GM12865 (cell line): ENCODE measurements around the gene CHCHD6.
A peak's percentile ranks its signal among the peaks of the same experiment; 100 is the strongest.

Experiments used
- DNase-seq: peaks from one replicate; pipeline ENCODE4 v3.0.0; 2010; ENCODE audit warnings: low read depth
- H3K4me3 ChIP-seq: 2 replicates; pipeline ENCODE4 v1.5.1; 2011; ENCODE audit warnings: mild to moderate bottlenecking, low read depth, low read length, control low read depth
- TF ChIP-seq, protein P1 (sequence below): IDR thresholded peaks from 2 replicates; pipeline ENCODE4 v1.5.1; 2011; ENCODE audit warnings: low read length, control low read depth, low read depth, inconsistent platforms; ENCODE audit not compliant: insufficient read depth; ENCODE audit errors: missing control alignments

The CHCHD6 gene

DNA sequence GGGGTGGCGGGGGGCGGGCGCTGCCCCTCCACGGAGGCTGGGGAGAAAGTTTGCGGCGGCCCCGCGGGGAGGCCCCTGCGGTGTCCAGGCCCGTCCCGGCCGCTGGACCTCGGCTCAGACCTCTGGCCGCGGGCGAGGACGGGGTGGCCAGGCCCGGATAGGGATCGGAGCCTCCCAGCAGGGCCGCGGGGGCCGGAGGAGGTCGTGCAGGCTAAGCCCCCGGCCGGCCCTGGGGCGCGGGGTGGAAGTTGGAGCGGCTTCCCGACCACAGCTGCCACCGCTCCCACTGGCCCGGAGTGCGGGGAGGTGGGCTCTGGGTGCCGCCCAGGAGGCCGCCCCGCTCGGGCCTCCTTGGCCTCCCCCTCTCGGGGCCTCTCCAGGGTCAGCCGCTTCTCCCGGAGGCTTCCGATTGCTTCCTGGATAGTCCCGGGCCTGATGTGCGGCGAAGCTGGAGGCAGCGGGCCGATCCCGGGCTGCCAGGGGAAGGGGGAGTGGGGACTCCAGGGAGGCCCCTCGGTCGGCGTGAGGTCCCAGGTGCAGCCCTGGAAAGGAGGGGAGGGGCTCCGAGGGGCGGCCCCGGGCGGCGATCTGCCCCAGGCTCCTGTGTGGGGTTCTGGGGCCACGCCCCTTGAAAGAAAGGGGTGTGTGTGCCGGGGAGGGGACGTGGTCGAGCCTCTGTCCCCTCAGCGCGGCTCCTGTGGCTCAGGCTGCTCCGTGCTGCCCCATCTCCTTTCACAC is 279.8 kb downstream of the CHCHD6 start:
- peak; percentile 30 for DNase-seq
- peak overlapping the region; percentile 63 for H3K4me3 ChIP-seq
- TF ChIP-seq, protein P1, sequence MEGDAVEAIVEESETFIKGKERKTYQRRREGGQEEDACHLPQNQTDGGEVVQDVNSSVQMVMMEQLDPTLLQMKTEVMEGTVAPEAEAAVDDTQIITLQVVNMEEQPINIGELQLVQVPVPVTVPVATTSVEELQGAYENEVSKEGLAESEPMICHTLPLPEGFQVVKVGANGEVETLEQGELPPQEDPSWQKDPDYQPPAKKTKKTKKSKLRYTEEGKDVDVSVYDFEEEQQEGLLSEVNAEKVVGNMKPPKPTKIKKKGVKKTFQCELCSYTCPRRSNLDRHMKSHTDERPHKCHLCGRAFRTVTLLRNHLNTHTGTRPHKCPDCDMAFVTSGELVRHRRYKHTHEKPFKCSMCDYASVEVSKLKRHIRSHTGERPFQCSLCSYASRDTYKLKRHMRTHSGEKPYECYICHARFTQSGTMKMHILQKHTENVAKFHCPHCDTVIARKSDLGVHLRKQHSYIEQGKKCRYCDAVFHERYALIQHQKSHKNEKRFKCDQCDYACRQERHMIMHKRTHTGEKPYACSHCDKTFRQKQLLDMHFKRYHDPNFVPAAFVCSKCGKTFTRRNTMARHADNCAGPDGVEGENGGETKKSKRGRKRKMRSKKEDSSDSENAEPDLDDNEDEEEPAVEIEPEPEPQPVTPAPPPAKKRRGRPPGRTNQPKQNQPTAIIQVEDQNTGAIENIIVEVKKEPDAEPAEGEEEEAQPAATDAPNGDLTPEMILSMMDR = no peak

DNA sequence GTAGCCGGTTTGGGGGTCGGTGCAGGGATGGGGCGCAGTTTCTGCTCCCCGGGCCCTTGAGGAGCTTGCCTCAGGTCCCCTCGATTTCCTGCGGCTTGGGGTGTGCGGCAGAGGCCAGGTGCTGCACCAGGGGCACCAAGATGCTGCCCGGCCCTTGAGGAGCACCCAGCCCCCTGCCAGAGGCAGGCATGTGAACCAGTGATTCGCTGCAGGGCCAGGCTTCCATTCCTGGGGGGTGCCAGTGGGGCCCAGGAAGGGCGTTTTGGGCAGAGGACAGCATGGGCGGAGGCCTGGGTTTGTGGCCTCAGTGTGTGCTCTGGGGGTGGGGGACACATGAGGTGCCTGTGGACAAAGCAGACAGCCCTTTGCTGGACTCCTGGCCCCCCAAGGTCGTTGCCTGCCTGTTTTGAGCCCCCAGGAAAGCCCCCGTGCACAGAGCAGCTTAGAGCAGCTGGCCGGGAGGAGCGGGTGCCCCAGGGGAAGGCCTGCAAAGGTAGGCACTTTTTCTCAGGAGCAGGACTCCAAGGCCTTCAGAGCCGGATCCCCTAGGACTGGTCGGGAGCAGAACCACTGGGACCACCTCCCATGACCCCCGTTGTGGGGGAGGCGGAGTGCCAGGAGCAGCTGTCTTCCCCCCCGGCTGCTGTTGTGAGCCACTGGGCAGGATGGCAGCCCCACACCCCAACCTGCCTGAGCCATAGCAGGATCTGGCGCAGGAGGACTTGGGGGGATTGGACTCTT is 280.5 kb downstream of the CHCHD6 start:
- DNase-seq = no peak
- TF ChIP-seq, protein P1 = no peak
- peak overlapping the region; percentile 63 for H3K4me3 ChIP-seq

DNA sequence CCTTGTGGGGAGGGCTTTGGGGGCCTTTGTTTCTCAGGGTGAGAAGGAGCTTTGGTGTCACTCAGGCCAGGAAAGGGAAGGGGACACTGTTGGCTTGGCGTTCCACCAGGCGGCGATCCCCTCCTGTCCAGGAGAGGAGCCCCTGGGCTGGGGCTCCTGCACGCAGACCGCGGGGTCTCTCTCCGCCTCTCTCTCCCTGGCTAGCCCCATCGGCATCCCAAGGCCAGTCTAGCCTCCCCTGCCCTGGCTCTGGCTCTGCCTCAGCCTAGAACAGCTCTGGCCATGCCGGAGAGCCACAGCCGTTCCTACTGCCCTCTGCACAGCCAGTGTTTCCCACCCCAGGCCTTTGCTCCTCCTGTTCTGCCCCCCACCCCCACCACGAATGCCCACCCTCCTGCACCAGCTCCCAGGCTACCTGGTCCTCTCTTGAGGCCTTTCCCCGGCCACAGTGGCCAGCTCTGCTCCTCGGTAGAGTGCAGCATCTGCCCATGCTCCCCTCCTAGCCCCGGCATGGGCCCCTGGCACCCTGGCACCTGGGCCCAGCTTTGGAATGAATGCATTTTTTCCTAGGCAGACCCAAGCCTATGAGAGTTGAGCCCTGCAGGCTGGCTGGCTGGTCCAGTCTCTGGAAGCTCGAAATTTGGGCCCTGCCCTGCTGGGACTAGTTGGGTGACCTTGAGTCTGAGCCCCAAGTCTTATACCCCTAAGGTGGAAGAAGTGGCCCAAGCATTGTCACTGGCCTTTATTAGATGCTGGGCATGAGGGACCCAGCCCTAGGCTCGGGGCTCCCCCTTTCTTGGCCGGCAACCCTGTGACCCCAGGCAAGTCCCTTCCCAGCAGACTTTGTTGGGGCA is 281.3 kb downstream of the CHCHD6 start:
- DNase-seq = no peak
- no peak overlapping the region for H3K4me3 ChIP-seq
- TF ChIP-seq, protein P1 = no peak

DNA sequence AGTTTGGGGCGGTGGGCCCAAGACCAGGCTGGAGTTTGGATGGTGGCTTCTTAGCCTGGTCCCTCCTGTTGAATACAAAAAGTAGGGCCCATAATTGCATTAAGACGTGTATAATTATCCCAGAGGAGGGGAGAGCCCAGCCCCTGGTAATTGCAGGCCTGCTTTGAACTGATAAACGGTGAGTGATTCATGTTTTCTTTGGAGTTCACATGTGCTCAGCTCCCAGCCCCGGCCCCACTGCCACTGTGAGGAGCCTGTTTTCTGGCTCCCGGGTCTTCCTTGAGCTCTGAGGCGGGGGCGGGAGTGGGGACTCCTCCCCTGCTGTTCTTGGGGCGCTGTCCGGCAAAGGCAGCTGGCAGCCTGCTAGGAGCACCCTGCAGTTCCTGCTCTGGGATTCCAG is 282.0 kb downstream of the CHCHD6 start:
- TF ChIP-seq, protein P1 = no peak
- no peak for DNase-seq
- no peak overlapping the region for H3K4me3 ChIP-seq

DNA sequence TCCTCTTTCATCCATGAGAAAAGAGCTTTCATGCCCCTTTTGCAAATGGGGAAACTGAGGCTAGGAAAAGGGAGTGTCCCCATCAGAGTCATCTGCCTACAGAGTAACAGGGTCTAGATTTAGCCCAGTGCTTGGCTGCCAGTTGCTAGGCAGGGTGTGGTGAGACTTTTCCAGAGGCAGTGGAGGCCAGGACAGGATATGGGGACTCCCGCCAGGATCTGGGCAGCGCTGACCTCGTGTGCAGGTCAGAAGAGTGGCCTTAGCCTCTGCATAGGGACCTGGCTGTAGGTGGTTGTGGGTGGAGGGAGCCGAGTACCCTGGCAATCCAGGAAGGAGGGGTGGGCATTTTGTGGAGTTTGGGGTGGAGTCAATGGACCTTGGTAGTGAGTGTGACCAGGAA is 283.1 kb downstream of the CHCHD6 start:
- TF ChIP-seq, protein P1 = no peak
- no peak overlapping the region for H3K4me3 ChIP-seq
- DNase-seq = no peak

DNA sequence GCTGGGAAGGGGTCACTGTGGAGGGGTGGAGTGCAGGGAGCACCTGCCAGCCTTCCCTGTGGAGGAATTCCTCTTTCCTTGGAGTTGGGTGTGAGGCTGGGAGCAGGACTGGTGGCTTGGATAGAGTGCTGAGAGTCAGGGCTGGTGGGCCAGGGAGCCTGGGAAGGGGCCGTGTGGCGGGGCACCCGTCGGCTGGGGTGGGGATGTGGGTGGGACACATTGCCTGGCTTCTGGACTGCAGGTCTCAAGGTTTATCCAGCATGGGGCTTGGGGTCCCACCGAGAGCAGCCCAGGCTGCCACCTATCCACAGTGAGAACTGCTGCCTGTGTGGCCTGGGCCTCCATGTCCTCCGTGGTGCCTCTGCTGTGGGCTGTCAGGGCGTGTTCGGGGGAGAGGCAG is 283.6 kb downstream of the CHCHD6 start:
- no peak for DNase-seq
- H3K4me3 ChIP-seq = no peak overlapping the region
- TF ChIP-seq, protein P1 = no peak
